GM12864 (cell line): ENCODE results near the gene FKBP2.
A peak's percentile ranks its signal among the peaks of the same experiment; 100 is the strongest.

Experiments
- DNase-seq: peaks from one replicate; pipeline ENCODE4 v3.0.0-alpha.2; 2011; ENCODE audit warnings: low read depth
- H3K4me3 ChIP-seq: 2 replicates; pipeline ENCODE4 v1.5.1; 2011; ENCODE audit warnings: mild to moderate bottlenecking, low read depth, low read length, control low read depth
- CTCF ChIP-seq: IDR thresholded peaks from 2 replicates; pipeline ENCODE4 v1.5.1; 2011; ENCODE audit warnings: low read depth, mild to moderate bottlenecking, moderate library complexity, low read length, control low read depth, inconsistent platforms; ENCODE audit errors: missing control alignments

FKBP2 gene

GRCh38 chr11:64249563-64250414 lies 8.9 kb downstream of the FKBP2 start:
- DNase-seq = no peak
- H3K4me3 ChIP-seq = no peak overlapping the region
- no peak for TF ChIP-seq CTCF

- no peak for DNase-seq
- H3K4me3 ChIP-seq = peak overlapping the region; percentile 43
- TF ChIP-seq CTCF = no peak
Observed at GRCh38 chr11:64250415-64251015, 9.6 kb downstream of the FKBP2 start.

GRCh38 chr11:64251016-64251752 lies 10.3 kb downstream of the FKBP2 start, which contains the start of gene PLCB3:
Gene PLCB3, plus strand, starts transcription at chr11:64251530. Its CDS starts 120 bp downstream, at chr11:64251650.
- peak within 1 kb of the TSS; percentile 73 for H3K4me3 ChIP-seq
- DNase-seq = no peak
- peak; percentile 59 for TF ChIP-seq CTCF

- H3K4me3 ChIP-seq = peak overlapping the region; percentile 73
- DNase-seq = no peak
- no peak for TF ChIP-seq CTCF
Observed at GRCh38 chr11:64251753-64252002, 10.8 kb downstream of the FKBP2 start.

- no peak for DNase-seq
- peak overlapping the region; percentile 73 for H3K4me3 ChIP-seq
- TF ChIP-seq CTCF = peak; percentile 50
Observed at GRCh38 chr11:64252003-64252872, 11.3 kb downstream of the FKBP2 start.

GRCh38 chr11:64253043-64253442 lies 12.1 kb downstream of the FKBP2 start:
- no peak overlapping the region for H3K4me3 ChIP-seq
- DNase-seq = no peak
- TF ChIP-seq CTCF = no peak
